ENCODE measurements around the gene THSD7A.

THSD7A gene

DNA sequence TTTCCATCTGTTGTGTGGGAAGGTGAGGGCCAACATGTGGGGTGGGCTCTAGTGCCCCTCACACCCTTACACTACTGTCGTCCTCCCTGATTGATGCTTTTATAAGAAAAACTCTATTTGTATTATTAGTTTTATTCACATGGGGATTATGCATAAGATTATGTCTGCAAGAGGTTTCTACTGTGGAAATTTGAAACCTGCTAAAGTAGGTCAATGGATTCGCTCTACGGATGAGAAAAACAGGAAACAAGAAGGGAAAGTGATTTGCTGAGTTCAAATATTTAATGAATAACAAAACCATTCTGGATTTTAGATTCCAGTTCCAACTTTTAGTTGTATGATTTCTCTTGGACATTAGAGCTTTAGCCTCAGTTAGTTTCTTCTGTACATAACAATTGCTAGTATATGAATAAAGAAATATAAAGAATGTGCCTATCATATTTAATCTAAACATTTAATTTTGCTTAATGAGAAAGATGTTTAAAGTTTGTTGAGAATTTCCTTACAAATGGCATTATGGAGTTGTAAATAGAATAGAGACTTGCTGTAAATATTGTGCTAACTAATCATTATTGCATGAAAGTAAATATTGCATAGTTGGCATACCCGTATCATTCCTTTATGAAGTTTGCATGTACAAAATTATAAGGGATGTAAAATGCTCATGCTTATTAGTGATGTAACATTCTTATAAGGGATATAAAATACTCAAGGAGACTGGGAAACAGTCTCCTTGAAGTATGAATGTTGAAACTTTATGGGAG is 193.8 kb downstream of the THSD7A start:
- H3K4me3 ChIP-seq (ENCODE audit: low read depth, low read length), result no peak overlapping the region
- DNase-seq (ENCODE audit: low read depth), result no peak
- TF ChIP-seq, protein P1, sequence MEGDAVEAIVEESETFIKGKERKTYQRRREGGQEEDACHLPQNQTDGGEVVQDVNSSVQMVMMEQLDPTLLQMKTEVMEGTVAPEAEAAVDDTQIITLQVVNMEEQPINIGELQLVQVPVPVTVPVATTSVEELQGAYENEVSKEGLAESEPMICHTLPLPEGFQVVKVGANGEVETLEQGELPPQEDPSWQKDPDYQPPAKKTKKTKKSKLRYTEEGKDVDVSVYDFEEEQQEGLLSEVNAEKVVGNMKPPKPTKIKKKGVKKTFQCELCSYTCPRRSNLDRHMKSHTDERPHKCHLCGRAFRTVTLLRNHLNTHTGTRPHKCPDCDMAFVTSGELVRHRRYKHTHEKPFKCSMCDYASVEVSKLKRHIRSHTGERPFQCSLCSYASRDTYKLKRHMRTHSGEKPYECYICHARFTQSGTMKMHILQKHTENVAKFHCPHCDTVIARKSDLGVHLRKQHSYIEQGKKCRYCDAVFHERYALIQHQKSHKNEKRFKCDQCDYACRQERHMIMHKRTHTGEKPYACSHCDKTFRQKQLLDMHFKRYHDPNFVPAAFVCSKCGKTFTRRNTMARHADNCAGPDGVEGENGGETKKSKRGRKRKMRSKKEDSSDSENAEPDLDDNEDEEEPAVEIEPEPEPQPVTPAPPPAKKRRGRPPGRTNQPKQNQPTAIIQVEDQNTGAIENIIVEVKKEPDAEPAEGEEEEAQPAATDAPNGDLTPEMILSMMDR (IDR thresholded peaks at IDR 0.05; ENCODE audit: control insufficient read depth, extremely low read depth, insufficient read depth), result no peak

DNA sequence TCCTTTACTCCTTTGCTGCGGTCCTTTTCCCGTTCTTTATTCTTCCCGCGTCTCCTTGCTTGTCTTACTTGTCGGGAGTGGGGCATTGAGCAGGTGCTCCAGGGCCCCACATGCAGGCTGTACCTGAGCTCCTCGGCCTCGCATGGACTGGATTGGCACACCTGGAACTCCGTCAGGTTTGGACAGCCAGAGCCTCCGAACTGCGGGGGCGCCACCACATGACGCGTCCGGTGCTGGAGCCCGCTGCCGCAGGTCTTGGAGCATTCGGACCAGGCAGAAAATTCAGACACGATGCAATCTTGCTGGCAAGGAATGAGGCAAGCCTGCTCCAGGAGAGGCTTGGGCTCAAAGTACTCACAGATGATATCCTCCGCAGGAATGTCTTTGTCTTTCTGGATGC is 195.7 kb downstream of the THSD7A start:
- no peak overlapping the region for H3K4me3 ChIP-seq (ENCODE audit: low read depth, low read length)
- TF ChIP-seq, protein P1 (IDR thresholded peaks at IDR 0.05; ENCODE audit: control insufficient read depth, extremely low read depth, insufficient read depth), result no peak
- DNase-seq (ENCODE audit: low read depth), result no peak

DNA sequence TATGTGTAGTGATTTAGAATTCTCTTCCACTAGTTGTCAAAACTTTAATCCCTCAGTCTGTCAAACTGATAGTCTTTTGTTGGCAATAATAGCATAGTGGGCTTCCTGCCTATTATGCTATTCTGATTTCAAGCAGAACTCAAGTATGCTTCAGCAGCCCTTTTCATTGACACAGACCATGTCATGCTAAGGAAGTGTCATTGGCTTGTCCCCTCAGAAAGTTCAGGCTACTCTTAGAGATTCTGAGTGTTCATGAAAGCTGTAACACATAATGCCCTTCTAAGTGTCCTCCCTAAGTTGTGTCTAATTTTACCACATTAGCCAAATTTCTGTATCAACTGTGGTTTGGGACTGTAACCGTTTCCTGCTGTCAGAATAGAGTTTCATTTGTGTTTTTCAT is 198.7 kb downstream of the THSD7A start:
- DNase-seq (ENCODE audit: low read depth), result no peak
- H3K4me3 ChIP-seq (ENCODE audit: low read depth, low read length), result no peak overlapping the region
- TF ChIP-seq, protein P1 (IDR thresholded peaks at IDR 0.05; ENCODE audit: control insufficient read depth, extremely low read depth, insufficient read depth), result no peak

DNA sequence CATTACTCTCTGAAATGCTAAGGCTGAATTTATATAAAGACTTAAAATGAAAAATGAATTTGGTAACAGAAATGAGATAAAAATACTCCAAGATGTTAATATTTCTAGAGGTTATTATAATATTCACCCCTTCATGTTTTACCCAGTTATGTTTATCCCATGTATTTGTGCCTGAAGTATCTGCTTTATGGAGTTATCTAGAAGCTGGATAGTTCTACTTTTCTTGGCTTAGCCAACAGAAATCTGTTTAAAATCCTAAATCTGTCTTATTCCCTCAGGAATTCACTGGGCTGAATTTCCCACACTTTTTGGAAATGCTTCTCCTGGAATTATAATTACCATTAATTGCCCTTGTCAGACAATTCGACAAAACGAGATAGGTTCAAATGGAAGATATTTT is 201.6 kb downstream of the THSD7A start:
- DNase-seq (ENCODE audit: low read depth), result no peak
- no peak overlapping the region for H3K4me3 ChIP-seq (ENCODE audit: low read depth, low read length)
- TF ChIP-seq, protein P1 (IDR thresholded peaks at IDR 0.05; ENCODE audit: control insufficient read depth, extremely low read depth, insufficient read depth), result no peak

DNA sequence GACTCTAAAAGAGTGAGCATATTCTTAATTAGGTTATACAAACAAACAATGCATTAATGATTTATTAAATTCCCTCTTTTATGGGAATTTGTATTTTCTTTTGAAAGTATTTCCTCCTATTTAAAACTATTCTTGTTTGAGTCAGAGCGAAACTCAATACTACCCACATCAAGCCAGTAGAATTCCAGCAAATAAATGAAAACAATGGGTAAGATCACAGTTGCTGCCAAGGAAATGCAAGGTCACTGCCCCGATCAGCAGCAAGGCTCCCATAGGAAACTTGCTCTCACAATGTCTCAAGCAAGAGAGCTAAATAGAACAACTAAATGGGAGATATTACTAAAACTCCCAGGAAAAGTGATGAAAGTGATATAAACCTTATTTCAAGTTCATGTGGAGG is 206.3 kb downstream of the THSD7A start:
- TF ChIP-seq, protein P1 (IDR thresholded peaks at IDR 0.05; ENCODE audit: control insufficient read depth, extremely low read depth, insufficient read depth), result no peak
- H3K4me3 ChIP-seq (ENCODE audit: low read depth, low read length), result no peak overlapping the region
- no peak for DNase-seq (ENCODE audit: low read depth)

DNA sequence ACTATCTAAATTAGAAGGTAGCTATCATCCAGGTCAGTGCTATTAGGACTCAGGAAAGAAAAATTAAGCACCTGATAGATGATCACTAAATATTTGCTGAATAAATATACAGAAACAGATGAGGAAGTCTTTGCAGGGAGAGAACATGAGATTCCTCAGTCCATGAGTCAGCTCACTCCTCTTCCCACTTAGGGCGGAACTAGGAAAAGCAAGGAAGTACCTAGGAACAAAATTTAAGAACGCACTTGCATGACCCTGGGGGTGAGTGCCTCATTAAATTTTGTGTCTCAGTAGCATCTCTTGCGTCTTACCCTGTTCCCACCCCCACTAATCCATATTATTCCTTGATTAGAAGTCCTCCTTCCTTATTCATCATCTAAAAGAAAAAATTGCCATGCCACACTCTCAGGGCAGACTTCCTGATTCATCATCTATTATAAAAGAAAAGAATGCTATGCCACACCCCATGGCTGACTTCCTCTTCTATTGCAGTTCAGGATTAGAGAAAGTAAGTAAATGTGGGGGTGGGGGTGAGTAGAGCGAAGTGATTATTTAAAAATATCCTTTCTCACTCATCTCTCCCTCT is 208.8 kb downstream of the THSD7A start:
- H3K4me3 ChIP-seq (ENCODE audit: low read depth, low read length), result no peak overlapping the region
- TF ChIP-seq, protein P1 (IDR thresholded peaks at IDR 0.05; ENCODE audit: control insufficient read depth, extremely low read depth, insufficient read depth), result no peak
- no peak for DNase-seq (ENCODE audit: low read depth)

All from LNCaP clone FGC (cell line).